GM23338 (cell line): Measurements from ENCODE around the gene ELOB. TPM values are rescaled to one million over a fixed set of nuclear protein-coding genes. Genes with fewer than 3 reads are reported as not detected.

Experiments
- ATAC-seq: fragments of 200-7000 bp; cut with Tn5 transposase; 3 replicates; pipeline ENCODE4 v1.9.1; 2020
- DNase-seq: peaks from one replicate; pipeline ENCODE4 v3.0.0-alpha.2; 2015; ENCODE audit warnings: low spot score
- H2AFZ ChIP-seq: fragments of 200-600 bp; sonication (generic); 2 replicates; pipeline ENCODE4 v1.8.0; 2016; ENCODE audit warnings: antibody characterized with exemption, mild to moderate bottlenecking, moderate library complexity
- H3F3A ChIP-seq: fragments of 200-600 bp; sonication (generic); replicated peaks from 2 replicates; pipeline ENCODE4 v1.8.0; 2017; ENCODE audit warnings: antibody characterized with exemption, mixed run types, low read depth
- H3K27ac ChIP-seq: fragments of 200-600 bp; sonication (generic); 2 replicates; pipeline ENCODE4 v1.6.1; 2016; ENCODE audit warnings: low read depth
- H3K27me3 ChIP-seq: fragments of 200-600 bp; sonication (generic); 2 replicates; pipeline ENCODE4 v1.8.0; 2016; ENCODE audit warnings: mild to moderate bottlenecking, mixed run types, moderate library complexity; ENCODE audit not compliant: insufficient read depth
- H3K36me3 ChIP-seq: fragments of 200-600 bp; sonication (generic); 2 replicates; pipeline ENCODE4 v1.8.0; 2016; ENCODE audit warnings: mild to moderate bottlenecking; ENCODE audit not compliant: insufficient read depth
- H3K4me1 ChIP-seq: fragments of 200-600 bp; sonication (generic); 2 replicates; pipeline ENCODE4 v1.8.0; 2016; ENCODE audit warnings: mild to moderate bottlenecking, moderate library complexity; ENCODE audit not compliant: insufficient read depth
- H3K4me2 ChIP-seq: fragments of 200-600 bp; sonication (generic); 2 replicates; pipeline ENCODE4 v1.7.1; 2017; ENCODE audit warnings: mixed run types
- H3K4me3 ChIP-seq: fragments of 200-600 bp; sonication (generic); 2 replicates; pipeline ENCODE4 v1.6.1; 2016; ENCODE audit warnings: mixed run types
- H3K79me2 ChIP-seq: fragments of 200-600 bp; sonication (generic); replicated peaks from 2 replicates; pipeline ENCODE4 v1.8.0; 2017; ENCODE audit warnings: mild to moderate bottlenecking; ENCODE audit not compliant: insufficient read depth
- H3K9me2 ChIP-seq: fragments of 200-600 bp; sonication (generic); 2 replicates; pipeline ENCODE4 v1.8.0; 2017; ENCODE audit not compliant: insufficient read depth
- H4K20me1 ChIP-seq: fragments of 200-600 bp; sonication (generic); replicated peaks from 2 replicates; pipeline ENCODE4 v1.8.0; 2017; ENCODE audit warnings: mild to moderate bottlenecking; ENCODE audit not compliant: insufficient read depth
- H3K27ac Mint-ChIP-seq: 2 replicates; pipeline ENCODE4 v1.8.0; 2020; ENCODE audit warnings: inconsistent platforms, mild to moderate bottlenecking, moderate library complexity, mixed read lengths
- H3K27me3 Mint-ChIP-seq: 3 replicates; pipeline ENCODE4 v1.8.0; 2022; ENCODE audit warnings: low read depth, mild to moderate bottlenecking, moderate library complexity, mixed read lengths, inconsistent platforms; ENCODE audit not compliant: insufficient read depth, poor library complexity
- H3K36me3 Mint-ChIP-seq: 3 replicates; pipeline ENCODE4 v1.8.0; 2021; ENCODE audit warnings: low read depth, mild to moderate bottlenecking, inconsistent platforms, moderate library complexity, mixed read lengths
- H3K4me1 Mint-ChIP-seq: 3 replicates; pipeline ENCODE4 v1.8.0; 2020; ENCODE audit warnings: mild to moderate bottlenecking, inconsistent platforms, mixed read lengths
- H3K4me3 Mint-ChIP-seq: 3 replicates; pipeline ENCODE4 v1.8.0; 2021; ENCODE audit warnings: moderate library complexity, mild to moderate bottlenecking, inconsistent platforms, mixed read lengths
- H3K9me3 Mint-ChIP-seq: 3 replicates; pipeline ENCODE4 v1.8.0; 2020; ENCODE audit warnings: moderate library complexity, mild to moderate bottlenecking, inconsistent platforms, mixed read lengths
- ETS1 ChIP-seq: IDR thresholded peaks from 2 replicates; pipeline ENCODE4 v1.6.1; 2016; ENCODE audit warnings: antibody characterized with exemption
- EZH2 ChIP-seq: fragments of 200-600 bp; sonication (generic); IDR thresholded peaks from one replicate; pipeline ENCODE4 v1.8.0; 2017; ENCODE audit warnings: antibody characterized with exemption, mild to moderate bottlenecking, low read depth; ENCODE audit not compliant: unreplicated experiment
- JUNB ChIP-seq: IDR thresholded peaks from one replicate; pipeline ENCODE4 v1.6.1; 2016; ENCODE audit warnings: antibody characterized with exemption; ENCODE audit not compliant: unreplicated experiment
- ZNF114 ChIP-seq: fragments of 250-450 bp; sonication (Bioruptor Pico); IDR thresholded peaks from 2 replicates; pipeline ENCODE4 v1.5.0; 2020; ENCODE audit warnings: mild to moderate bottlenecking, moderate library complexity
- ZNF462 ChIP-seq: fragments of 250-450 bp; sonication (Bioruptor Pico); IDR thresholded peaks from 2 replicates; pipeline ENCODE4 v1.5.0; 2020; ENCODE audit warnings: mild to moderate bottlenecking, moderate library complexity
- polyA plus RNA-seq: library from polyadenylated mRNA; unstranded; fragments of >200 nt; fragmentation: Nextera tagmentation; extraction: Ambion mirVana; gene quantifications from 2 replicates; pipeline ENCODE4 v1.2.1, GENCODE V29; 2016
- total RNA-seq: library from RNA; depleted of rRNA; stranded (reverse); fragments of >200 nt; shearing (Covaris generic); gene quantifications from 2 replicates; pipeline ENCODE4 v1.2.3, GENCODE V29; 2014

The ELOB gene
- total and polyA plus RNA-seq, 2 experiments from 2014 or later = 278 to 756 TPM

- TF ChIP-seq ZNF462 (CRISPR knock-in tag) = no peak
- no peak for TF ChIP-seq ZNF114
- no peak for TF ChIP-seq ETS1
- TF ChIP-seq EZH2 = no peak
- no peak for TF ChIP-seq JUNB
These were observed 49.0 kb downstream of the ELOB start (continued) for GRCh38 chr16:2728034-2728433.

GRCh38 chr16:2726923-2727322 lies 50.2 kb downstream of the ELOB start:
- Mint-ChIP-seq H3K36me3 (no peaks in the 10 kb centered on the region), H3K9me3 (no peaks in the 10 kb centered on the region), H3K4me1 (peaks cover 2% of the 10 kb centered on the region; the same call in 1 of the 3 replicates), H3K4me3 (no peak overlapping the region), H3K27me3 (peaks cover 5% of the 10 kb centered on the region), H3K27ac (no peak overlapping the region)
- Histone ChIP-seq H3K36me3 (no peaks in the 10 kb centered on the region), H4K20me1 (no peaks in the 10 kb centered on the region), H3K27me3 (no peaks in the 10 kb centered on the region), H3K4me1 (no peaks in the 10 kb centered on the region), H3F3A (peaks cover 4% of the 10 kb centered on the region; the same call in 1 of the 2 replicates), H3K9me2 (no peaks in the 10 kb centered on the region), H2AFZ (no peak overlapping the region), H3K4me3 (no peak overlapping the region), H3K79me2 (no peaks in the 10 kb centered on the region), H3K4me2 (no peak overlapping the region), H3K27ac (no peak overlapping the region)
- ATAC-seq = no peak
- DNase-seq = no peak
- no peak for TF ChIP-seq EZH2
